GM21447 (cell line): ENCODE results near the gene LGALS12.
A peak's percentile ranks its signal among the peaks of the same experiment; 100 is the strongest.
"Not testable (repeated sequence)": the region's sequence is repeated elsewhere in the genome, so short reads cannot be mapped to it uniquely, and the experiment has no call there.

Experiments
- ATAC-seq: cut with Tn5 transposase; IDR thresholded peaks from one replicate; pipeline ENCODE4 v1.9.1; 2021; ENCODE audit not compliant: unreplicated experiment

The LGALS12 gene

GRCh38 chr11:63532117-63532516 lies 26.2 kb downstream of the LGALS12 start:
- no peak for ATAC-seq

GRCh38 chr11:63532799-63533475 lies 27.1 kb downstream of the LGALS12 start:
- ATAC-seq, result no peak

GRCh38 chr11:63534076-63534475 lies 28.2 kb downstream of the LGALS12 start:
- ATAC-seq, result no peak

- no peak for ATAC-seq
Measured at GRCh38 chr11:63534895-63535461, 29.1 kb downstream of the LGALS12 start.

- ATAC-seq, result no peak
Measured at GRCh38 chr11:63535734-63536133, 29.9 kb downstream of the LGALS12 start.

- ATAC-seq, result no peak
Measured at GRCh38 chr11:63536669-63537292, 30.9 kb downstream of the LGALS12 start, which contains the start of gene PLAAT4. PLAAT4 (plus strand) TSS chr11:63536808; CDS start chr11:63536869, 61 bp downstream.

GRCh38 chr11:63537293-63538101 lies 31.6 kb downstream of the LGALS12 start:
- ATAC-seq, result no peak

- ATAC-seq, result not testable (repeated sequence)
Measured at GRCh38 chr11:63542506-63542905, 36.6 kb downstream of the LGALS12 start.

GRCh38 chr11:63543711-63544110 lies 37.8 kb downstream of the LGALS12 start:
- ATAC-seq, result no peak

GRCh38 chr11:63547061-63547460 lies 41.2 kb downstream of the LGALS12 start:
- no peak for ATAC-seq

- no peak for ATAC-seq
Measured at GRCh38 chr11:63548178-63548577, 42.3 kb downstream of the LGALS12 start.

GRCh38 chr11:63549411-63549810 lies 43.5 kb downstream of the LGALS12 start:
- no peak for ATAC-seq

GRCh38 chr11:63550156-63550700 lies 44.3 kb downstream of the LGALS12 start:
- not testable (repeated sequence) for ATAC-seq

GRCh38 chr11:63551091-63551888 lies 45.4 kb downstream of the LGALS12 start:
- no peak for ATAC-seq

GRCh38 chr11:63551889-63552266 lies 46.0 kb downstream of the LGALS12 start:
- ATAC-seq, result no peak

- ATAC-seq, result no peak
Measured at GRCh38 chr11:63552921-63553320, 47.0 kb downstream of the LGALS12 start.

GRCh38 chr11:63553759-63554158 lies 47.9 kb downstream of the LGALS12 start:
- ATAC-seq, result peak; percentile 85

GRCh38 chr11:63554877-63555223 lies 49.0 kb downstream of the LGALS12 start:
- no peak for ATAC-seq

GRCh38 chr11:63556404-63557013 lies 50.6 kb downstream of the LGALS12 start:
- no peak for ATAC-seq

- ATAC-seq, result no peak
Measured at GRCh38 chr11:63557570-63557969, 51.7 kb downstream of the LGALS12 start.
